ENCODE results near the gene MICAL3.

Gene MICAL3

DNA sequence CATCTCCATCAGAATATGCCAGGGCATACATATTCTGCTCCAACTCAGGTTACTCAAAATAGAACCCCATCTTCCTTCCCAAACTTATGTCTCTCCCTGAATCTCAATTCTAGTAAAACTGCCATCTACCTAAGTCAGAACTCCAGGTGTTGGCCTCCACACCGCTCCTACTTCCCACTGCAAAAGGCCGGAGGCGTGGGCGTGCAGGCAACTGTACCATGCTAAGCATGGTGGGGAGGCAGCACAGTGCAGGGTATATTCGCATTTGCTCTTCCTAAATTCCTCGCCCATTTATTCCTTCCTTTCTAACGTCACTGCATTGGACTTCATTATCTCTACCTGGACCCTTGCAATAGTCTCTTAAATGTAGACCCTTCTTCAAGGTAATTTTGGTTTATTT is 97.8 kb downstream of the MICAL3 start:
- no peak for TF ChIP-seq CSDC2 (CRISPR knock-in tag; IDR thresholded peaks at IDR 0.05)
- no peak for TF ChIP-seq ZFP30 (CRISPR knock-in tag; IDR thresholded peaks at IDR 0.05)
- no peak for TF ChIP-seq GLIS3 (CRISPR knock-in tag; IDR thresholded peaks at IDR 0.05)
- no peak for TF ChIP-seq PATZ1 (CRISPR knock-in tag; IDR thresholded peaks at IDR 0.05; ENCODE audit: borderline replicate concordance)
- TF ChIP-seq ARNTL (CRISPR knock-in tag; IDR thresholded peaks at IDR 0.05; ENCODE audit: borderline replicate concordance, low read depth), result no peak
- TF ChIP-seq POU6F1 (CRISPR knock-in tag; IDR thresholded peaks at IDR 0.05; ENCODE audit: borderline replicate concordance, low read depth), result no peak
- ATAC-seq, result no peak

- no peak for ATAC-seq
- TF ChIP-seq RARB (CRISPR knock-in tag; IDR thresholded peaks at IDR 0.05) (no peak), BACH2 (CRISPR knock-in tag; IDR thresholded peaks at IDR 0.05; ENCODE audit: borderline replicate concordance) (no peak), PPARA (CRISPR knock-in tag; IDR thresholded peaks at IDR 0.05; ENCODE audit: borderline replicate concordance) (no peak), TCF4 (CRISPR knock-in tag; IDR thresholded peaks at IDR 0.05; ENCODE audit: borderline replicate concordance) (no peak), ESRRG (CRISPR knock-in tag; IDR thresholded peaks at IDR 0.05) (no peak), POU6F1 (CRISPR knock-in tag; IDR thresholded peaks at IDR 0.05; ENCODE audit: borderline replicate concordance, low read depth) (no peak), ARNTL (CRISPR knock-in tag; IDR thresholded peaks at IDR 0.05; ENCODE audit: borderline replicate concordance, low read depth) (no peak), ISL1 (CRISPR knock-in tag; IDR thresholded peaks at IDR 0.05) (no peak), SNAI2 (CRISPR knock-in tag; IDR thresholded peaks at IDR 0.05) (no peak), TOX (CRISPR knock-in tag; IDR thresholded peaks at IDR 0.05; ENCODE audit: borderline replicate concordance) (no peak), ZC3H10 (CRISPR knock-in tag; IDR thresholded peaks at IDR 0.05) (no peak), ZFP30 (CRISPR knock-in tag; IDR thresholded peaks at IDR 0.05) (no peak), OSR1 (CRISPR knock-in tag; IDR thresholded peaks at IDR 0.05) (no peak), ZNF565 (CRISPR knock-in tag; conservative IDR thresholded peaks at IDR 0.05; ENCODE audit: low read depth) (no peak), PATZ1 (CRISPR knock-in tag; IDR thresholded peaks at IDR 0.05; ENCODE audit: borderline replicate concordance) (no peak)
- TF ChIP-seq, protein P1, sequence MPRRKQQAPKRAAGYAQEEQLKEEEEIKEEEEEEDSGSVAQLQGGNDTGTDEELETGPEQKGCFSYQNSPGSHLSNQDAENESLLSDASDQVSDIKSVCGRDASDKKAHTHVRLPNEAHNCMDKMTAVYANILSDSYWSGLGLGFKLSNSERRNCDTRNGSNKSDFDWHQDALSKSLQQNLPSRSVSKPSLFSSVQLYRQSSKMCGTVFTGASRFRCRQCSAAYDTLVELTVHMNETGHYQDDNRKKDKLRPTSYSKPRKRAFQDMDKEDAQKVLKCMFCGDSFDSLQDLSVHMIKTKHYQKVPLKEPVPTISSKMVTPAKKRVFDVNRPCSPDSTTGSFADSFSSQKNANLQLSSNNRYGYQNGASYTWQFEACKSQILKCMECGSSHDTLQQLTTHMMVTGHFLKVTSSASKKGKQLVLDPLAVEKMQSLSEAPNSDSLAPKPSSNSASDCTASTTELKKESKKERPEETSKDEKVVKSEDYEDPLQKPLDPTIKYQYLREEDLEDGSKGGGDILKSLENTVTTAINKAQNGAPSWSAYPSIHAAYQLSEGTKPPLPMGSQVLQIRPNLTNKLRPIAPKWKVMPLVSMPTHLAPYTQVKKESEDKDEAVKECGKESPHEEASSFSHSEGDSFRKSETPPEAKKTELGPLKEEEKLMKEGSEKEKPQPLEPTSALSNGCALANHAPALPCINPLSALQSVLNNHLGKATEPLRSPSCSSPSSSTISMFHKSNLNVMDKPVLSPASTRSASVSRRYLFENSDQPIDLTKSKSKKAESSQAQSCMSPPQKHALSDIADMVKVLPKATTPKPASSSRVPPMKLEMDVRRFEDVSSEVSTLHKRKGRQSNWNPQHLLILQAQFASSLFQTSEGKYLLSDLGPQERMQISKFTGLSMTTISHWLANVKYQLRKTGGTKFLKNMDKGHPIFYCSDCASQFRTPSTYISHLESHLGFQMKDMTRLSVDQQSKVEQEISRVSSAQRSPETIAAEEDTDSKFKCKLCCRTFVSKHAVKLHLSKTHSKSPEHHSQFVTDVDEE (CRISPR knock-in tag; IDR thresholded peaks at IDR 0.05), result no peak
- TF ChIP-seq, protein P2, sequence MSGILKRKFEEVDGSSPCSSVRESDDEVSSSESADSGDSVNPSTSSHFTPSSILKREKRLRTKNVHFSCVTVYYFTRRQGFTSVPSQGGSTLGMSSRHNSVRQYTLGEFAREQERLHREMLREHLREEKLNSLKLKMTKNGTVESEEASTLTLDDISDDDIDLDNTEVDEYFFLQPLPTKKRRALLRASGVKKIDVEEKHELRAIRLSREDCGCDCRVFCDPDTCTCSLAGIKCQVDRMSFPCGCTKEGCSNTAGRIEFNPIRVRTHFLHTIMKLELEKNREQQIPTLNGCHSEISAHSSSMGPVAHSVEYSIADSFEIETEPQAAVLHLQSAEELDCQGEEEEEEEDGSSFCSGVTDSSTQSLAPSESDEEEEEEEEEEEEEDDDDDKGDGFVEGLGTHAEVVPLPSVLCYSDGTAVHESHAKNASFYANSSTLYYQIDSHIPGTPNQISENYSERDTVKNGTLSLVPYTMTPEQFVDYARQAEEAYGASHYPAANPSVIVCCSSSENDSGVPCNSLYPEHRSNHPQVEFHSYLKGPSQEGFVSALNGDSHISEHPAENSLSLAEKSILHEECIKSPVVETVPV (CRISPR knock-in tag; IDR thresholded peaks at IDR 0.05), result no peak
These were observed 98.9 kb downstream of the MICAL3 start for GRCh38 chr22:17925431-17925841.
